Measurements from ENCODE around the gene FBXO2.

FBXO2 gene

GRCh38 chr1:11654939-11655808 lies 945 bp upstream of the FBXO2 start:
- TF ChIP-seq CTCF (IDR thresholded peaks at IDR 0.05): no peak
- H3K27ac Mint-ChIP-seq: no peak overlapping the region
- H3K4me1 Mint-ChIP-seq: peaks cover 24% of the 10 kb centered on the region
- peaks cover 59% of the 10 kb centered on the region for H3K27me3 Mint-ChIP-seq (ENCODE audit: low read depth, poor library complexity)
- DNase-seq: no peak
- H3K4me3 Mint-ChIP-seq: peak overlapping the region; percentile 75
- H3K9me3 Mint-ChIP-seq: no peaks in the 10 kb centered on the region
- H3K36me3 Mint-ChIP-seq (ENCODE audit: low read depth): no peaks in the 10 kb centered on the region

- peaks cover 30% of the 10 kb centered on the region for H3K4me1 Mint-ChIP-seq
- no peak for DNase-seq
- no peak for TF ChIP-seq CTCF (IDR thresholded peaks at IDR 0.05)
- no peaks in the 10 kb centered on the region for H3K9me3 Mint-ChIP-seq
- no peaks in the 10 kb centered on the region for H3K36me3 Mint-ChIP-seq (ENCODE audit: low read depth)
- peak overlapping the region; percentile 54 for H3K4me3 Mint-ChIP-seq
- peaks cover 69% of the 10 kb centered on the region for H3K27me3 Mint-ChIP-seq (ENCODE audit: low read depth, poor library complexity)
- H3K27ac Mint-ChIP-seq: no peak overlapping the region
Observed at GRCh38 chr1:11653861-11654136, 430 bp downstream of the FBXO2 start.

GRCh38 chr1:11653101-11653860 lies 948 bp downstream of the FBXO2 start:
- H3K27me3 Mint-ChIP-seq (ENCODE audit: low read depth, poor library complexity): peaks cover 74% of the 10 kb centered on the region
- H3K9me3 Mint-ChIP-seq: no peaks in the 10 kb centered on the region
- no peak overlapping the region for H3K4me3 Mint-ChIP-seq
- TF ChIP-seq CTCF (IDR thresholded peaks at IDR 0.05): no peak
- H3K27ac Mint-ChIP-seq: no peak overlapping the region
- no peak for DNase-seq
- H3K4me1 Mint-ChIP-seq: peaks cover 30% of the 10 kb centered on the region
- H3K36me3 Mint-ChIP-seq (ENCODE audit: low read depth): no peaks in the 10 kb centered on the region

- Mint-ChIP-seq H3K27me3 (ENCODE audit: low read depth, poor library complexity) (peaks cover 83% of the 10 kb centered on the region), H3K9me3 (no peaks in the 10 kb centered on the region), H3K27ac (no peak overlapping the region), H3K4me3 (no peak overlapping the region), H3K4me1 (peaks cover 30% of the 10 kb centered on the region), H3K36me3 (ENCODE audit: low read depth) (no peaks in the 10 kb centered on the region)
- no peak for DNase-seq
- TF ChIP-seq CTCF (IDR thresholded peaks at IDR 0.05): no peak
Observed at GRCh38 chr1:11652203-11652780, 1.9 kb downstream of the FBXO2 start.

- TF ChIP-seq CTCF (IDR thresholded peaks at IDR 0.05): no peak
- no peak for DNase-seq
- peak overlapping the region; percentile 70 for H3K4me3 Mint-ChIP-seq
- no peak overlapping the region for H3K27ac Mint-ChIP-seq
- peaks cover 88% of the 10 kb centered on the region for H3K27me3 Mint-ChIP-seq (ENCODE audit: low read depth, poor library complexity)
- H3K4me1 Mint-ChIP-seq: peaks cover 28% of the 10 kb centered on the region
- H3K9me3 Mint-ChIP-seq: no peaks in the 10 kb centered on the region
- H3K36me3 Mint-ChIP-seq (ENCODE audit: low read depth): no peaks in the 10 kb centered on the region
Observed at GRCh38 chr1:11651017-11651416, 3.2 kb downstream of the FBXO2 start.

All from nephron progenitor cell (in vitro differentiated cells).